Subcutaneous adipose tissue (tissue), 4 donors: ENCODE measurements around the gene VPS13A. TPM values are rescaled to one million over a fixed set of nuclear protein-coding genes. Genes with fewer than 3 reads are reported as not detected.

ENCODE experiments used
- CTCF ChIP-seq: fragments of 450-650 bp; IDR thresholded peaks from one replicate; pipeline ENCODE4 v1.5.1; 2016; ENCODE audit warnings: low read depth, mild to moderate bottlenecking, control low read depth, antibody characterized with exemption, moderate library complexity
- total RNA-seq, 4 donors: library from RNA; depleted of rRNA; stranded (reverse); fragments of >200 nt; gene quantifications; one replicate each; pipeline ENCODE4 v1.1.0, GENCODE V29; 2016

Gene VPS13A
- total RNA-seq, 4 donors from 2014 or later: 24.1 to 47.6 (median 36.8) TPM

- TF ChIP-seq CTCF: no peak
These were observed 272.1 kb downstream of the VPS13A start for GRCh38 chr9:77449240-77450084.

GRCh38 chr9:77450085-77450475, 272.7 kb downstream of the VPS13A start:
- TF ChIP-seq CTCF: no peak

DNA sequence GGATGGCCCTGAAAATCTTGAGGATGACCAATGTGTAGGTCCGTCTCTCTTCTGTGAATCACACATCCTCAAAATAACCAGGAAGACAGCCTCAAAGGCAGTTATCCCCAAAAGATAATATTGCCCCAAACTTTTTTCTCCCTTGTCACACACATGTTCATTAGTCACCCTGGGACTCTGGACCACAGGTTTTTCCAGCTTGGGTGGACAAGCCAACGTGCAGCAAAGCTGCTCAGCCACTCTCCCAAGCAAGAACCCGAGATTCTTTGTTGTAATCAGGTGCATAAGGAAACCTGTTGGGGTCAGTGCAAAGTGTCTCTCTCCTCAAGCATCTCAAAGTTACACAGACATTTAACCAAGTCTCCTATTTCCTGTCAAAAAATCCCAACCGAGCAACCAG, 274.2 kb downstream of the VPS13A start:
- TF ChIP-seq CTCF: no peak

GRCh38 chr9:77453825-77454647, 276.7 kb downstream of the VPS13A start:
- TF ChIP-seq CTCF: no peak

- TF ChIP-seq CTCF: no peak
These were observed 277.3 kb downstream of the VPS13A start for GRCh38 chr9:77454663-77455062.

- no peak for TF ChIP-seq CTCF
These were observed 278.1 kb downstream of the VPS13A start for GRCh38 chr9:77455312-77455927.
